Measurements from ENCODE around the gene PLCH2.

PLCH2 gene

DNA sequence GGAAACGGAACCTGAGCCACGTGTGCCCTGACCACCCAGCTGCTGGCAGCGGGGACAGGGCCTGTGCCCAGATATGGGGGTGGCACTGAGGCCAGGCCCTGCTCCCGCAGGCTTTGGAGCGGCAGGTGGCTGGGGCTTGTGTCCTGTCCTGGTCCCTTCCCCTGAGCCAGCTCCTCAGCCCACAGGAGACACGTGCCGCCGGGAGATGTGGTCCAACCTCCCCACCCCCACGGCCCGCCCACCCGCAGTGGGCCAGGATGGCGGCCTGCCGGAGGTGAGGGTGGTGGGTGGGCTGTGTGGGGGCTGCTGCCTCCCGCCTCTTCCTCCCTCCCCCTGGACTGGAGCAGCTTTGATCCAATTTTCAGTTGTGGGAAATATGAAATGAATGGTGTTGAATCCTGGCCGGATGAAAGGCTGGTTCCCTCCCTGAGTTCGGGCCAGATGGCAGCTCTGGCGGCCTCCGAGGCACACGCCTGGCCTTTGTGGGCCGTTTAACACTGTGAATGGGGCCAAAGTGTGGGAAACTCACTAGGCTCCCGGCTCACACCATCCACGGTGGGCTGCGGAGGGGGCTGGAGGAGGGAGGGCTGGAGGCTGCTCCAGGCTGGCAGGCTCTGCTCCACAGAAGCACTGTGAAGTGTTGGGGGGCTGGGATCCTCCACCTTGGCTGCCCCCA, 56.5 kb downstream of the PLCH2 start:
- no peak for DNase-seq

DNA sequence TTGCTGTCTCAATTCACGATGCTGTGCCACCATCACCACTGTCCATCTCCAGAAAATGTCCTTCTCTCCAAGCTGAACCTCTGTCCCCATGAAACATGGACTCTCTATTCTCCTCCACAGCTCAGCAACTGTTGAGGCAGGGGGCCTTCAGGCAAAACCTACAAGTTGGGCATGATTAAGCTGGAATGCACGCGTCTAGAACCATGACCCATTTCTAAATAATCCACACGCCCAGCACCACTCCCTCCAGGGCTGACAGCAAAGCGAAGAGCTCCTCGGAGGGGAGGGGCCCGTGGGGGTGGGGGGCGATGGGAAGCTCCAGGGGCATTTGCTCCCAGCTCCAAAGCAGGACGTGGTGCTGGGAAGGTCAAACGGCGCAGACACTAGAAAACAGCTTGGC, 57.3 kb downstream of the PLCH2 start:
- DNase-seq = no peak

DNA sequence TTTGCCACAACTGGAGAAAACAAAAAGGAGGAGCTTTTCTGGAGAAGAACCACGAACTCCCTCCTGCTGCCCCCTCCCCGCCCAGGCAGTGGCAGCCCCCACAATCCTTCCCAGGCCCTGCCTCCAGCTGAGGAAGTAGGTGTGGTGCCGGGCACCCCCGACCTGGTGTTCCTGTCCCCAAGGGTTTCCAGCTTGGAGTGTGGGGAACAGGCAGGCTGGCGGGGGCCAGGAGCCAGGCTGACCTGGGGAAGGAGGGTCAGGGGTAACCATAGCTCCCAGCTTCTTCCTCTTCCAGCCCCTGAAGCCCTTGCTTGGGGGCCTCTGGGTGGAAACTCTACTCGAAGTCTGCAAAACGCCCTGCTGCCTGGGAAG, 58.2 kb downstream of the PLCH2 start:
- DNase-seq = no peak

DNA sequence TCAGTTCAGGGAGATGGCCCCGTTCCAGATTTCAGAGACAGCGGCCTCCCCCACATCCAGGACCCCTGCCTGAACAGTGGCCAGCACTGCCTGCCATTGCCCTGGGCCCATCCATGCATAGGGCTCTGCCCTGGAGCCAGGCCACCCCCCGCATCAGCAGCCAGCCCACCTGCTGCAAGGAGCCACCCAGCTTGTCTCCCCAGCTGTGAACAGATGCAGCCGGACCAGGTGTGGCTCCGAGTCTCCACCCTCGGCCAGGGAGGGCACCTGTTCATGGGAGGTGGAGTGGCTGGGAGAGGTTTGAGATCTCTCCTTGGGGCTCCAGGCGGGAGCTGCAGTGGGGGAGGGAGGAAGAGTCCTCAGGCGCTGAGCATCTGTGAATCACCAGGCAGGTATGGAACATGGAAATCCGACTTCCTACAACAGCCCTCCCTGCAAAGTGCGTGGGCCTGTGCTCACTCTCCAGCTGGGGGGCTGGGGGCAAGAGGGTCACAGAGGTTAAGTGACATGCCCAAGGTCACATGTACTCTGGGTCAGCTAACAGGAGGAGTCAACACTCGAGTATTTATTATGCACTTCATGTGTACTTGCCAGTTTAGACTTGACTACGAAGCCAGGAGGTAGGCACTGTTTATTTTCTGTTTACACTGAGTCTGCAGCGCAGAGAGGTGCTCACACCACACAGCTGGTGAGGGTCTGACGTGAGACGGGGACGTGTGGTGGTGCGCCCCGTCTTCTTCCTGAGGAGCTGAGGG, 58.8 kb downstream of the PLCH2 start:
- DNase-seq = no peak

DNA sequence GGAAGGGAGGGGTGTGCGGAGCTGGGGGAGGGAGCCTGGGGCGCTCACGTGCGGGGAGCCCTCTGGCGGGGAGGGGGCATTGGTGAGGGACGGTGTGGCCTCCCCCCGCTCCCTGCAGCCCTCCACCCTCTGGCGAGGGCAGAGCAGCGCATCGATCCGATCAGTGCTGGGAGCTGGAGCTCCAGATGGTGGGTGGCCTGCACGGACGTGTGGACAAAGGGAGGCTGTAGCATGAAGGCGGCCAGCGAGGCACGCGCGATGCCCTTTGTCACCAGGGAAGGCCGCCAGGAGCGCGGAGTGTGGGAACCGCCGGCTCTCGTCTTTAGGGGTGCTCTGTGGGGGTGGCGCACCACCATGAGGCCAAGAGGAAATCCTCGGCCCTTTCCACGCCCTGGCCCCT, 59.4 kb downstream of the PLCH2 start:
- no peak for DNase-seq

DNA sequence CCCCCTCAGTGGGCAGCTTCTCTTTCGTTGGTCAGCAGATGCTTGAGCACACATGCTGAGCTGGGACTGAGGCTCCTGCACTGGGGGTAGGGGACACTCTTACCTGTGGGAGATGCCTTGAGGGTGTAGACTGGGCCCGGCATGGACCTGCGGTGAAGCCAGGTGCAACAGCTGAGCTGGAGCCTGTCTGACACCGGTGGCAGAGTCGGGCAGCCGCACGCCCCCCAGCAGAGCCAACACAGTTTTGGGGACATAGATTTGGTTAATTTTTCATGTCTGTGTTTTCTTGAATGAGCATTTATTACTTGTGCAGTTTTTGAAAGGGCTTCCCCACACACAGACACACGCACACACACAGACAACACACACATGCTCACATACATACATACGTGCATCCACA, 59.9 kb downstream of the PLCH2 start:
- DNase-seq = no peak

DNA sequence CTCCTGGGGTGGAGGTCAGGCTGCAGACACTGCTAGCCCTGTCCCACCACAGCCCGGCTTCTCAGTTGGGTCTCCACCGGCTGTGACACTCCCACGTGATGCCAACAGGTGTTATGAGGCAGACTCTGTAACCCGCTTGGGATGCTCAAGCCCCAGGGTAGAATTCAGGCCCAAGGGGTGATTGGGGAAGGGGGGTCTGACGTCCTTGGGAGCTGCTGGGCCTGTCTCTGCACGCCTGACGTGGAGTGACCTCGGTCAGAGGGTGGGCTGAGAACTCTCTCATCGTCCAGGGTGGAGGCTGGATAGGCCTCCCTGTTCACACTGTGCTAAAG, 61.7 kb downstream of the PLCH2 start:
- DNase-seq = no peak

DNA sequence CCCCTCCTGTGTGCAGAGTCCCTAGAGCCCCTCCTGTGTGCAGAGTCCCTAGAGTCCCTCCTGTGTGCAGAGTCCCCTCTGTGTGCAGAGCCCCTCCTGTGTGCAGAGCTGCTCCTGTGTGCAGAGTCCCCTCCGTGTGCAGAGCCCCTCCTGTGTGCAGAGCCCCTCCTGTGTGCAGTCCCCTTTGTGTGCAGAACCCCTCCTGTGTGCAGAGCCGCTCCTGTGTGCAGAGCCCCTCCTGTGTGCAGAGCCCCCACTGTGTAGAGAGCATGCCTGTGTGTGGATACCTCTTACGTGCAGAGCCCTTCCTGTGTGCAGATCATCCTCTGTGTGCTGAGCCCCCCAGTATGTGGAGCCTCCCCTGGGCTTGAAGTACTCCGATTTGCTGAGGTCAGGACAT, 62.3 kb downstream of the PLCH2 start:
- DNase-seq = no peak

DNA sequence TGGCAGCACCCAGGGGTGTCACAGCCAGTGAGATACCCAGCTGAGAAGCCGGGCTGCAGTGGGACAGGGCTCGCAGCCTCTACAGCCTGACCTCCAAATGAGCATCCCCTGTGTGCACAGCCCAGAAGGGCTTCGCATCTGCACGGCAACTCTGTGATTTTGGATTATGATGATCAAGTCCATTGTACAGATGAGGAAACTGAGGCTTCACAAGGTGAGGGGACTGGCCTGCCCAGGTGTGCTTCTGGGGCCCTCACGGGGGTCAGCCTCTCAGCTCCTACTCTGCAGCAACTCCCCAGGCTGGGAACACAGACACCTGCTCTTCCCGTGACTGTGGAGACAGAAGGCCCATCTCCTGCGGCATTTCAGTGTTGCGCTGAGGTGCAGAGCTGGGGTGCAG, 62.8 kb downstream of the PLCH2 start:
- no peak for DNase-seq

DNA sequence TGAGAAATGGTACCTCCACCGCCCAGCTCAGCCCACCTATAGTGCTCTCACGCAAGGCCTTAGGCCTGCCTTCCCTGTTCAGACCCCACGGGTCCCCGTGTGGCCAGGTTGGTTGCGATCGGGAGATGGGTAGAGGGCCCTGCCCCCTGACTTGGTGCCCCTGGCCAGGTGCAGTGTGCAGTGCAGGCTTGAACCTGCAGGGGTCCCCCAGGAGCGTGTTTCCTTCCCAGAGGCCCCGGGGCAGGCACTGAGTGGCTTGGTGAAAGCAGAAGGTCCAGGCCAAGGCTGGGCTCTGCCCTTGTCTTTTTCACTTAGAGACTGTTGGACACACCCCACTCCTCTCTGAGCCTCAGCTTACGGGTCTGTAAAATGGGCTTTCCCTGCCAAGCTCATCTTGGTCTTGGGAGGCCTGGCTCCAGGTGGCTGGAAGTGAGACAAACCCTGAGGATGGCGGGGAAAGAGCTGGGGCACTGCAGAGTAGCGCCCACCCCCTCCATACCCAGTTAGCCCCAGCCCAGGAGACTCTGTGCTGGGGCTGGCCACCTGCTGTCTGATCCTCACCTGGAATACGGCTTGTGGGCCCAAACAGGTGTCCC, 63.3 kb downstream of the PLCH2 start:
- peak; percentile 39 for DNase-seq

DNA sequence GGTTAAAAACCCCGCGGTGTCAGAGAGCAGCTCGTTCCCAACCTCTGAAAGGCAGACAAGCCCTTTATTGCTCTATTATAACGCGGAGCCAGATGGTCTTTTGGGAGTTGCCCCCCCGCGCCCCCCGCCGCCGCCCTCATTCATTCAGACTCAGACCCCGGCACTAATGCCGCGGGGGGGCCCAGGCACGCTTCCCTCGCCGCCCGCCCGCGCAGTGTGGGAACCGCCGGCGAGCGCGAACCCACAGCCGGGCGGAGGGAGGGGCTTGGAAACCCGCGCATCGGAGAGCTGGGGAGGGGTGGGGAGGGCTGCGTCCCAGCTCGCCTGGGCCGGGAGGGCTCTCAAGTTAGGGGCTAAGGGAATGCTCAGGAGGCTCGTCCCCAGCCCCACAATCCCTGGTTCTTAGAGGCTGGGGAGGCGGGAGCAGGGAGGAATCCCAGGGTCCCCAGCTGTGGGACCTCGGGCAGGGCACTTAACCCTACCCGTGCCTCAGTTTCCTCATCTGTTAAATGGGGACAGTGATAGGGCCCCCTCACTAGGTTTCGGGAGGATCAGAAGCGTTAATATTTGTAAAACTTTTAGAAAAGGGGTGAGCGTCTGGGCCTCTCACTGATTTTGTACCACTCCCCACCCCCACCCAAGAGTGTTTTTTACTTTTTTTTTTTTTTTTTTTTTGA, 64.9 kb downstream of the PLCH2 start:
- DNase-seq = peak; percentile 14

DNA sequence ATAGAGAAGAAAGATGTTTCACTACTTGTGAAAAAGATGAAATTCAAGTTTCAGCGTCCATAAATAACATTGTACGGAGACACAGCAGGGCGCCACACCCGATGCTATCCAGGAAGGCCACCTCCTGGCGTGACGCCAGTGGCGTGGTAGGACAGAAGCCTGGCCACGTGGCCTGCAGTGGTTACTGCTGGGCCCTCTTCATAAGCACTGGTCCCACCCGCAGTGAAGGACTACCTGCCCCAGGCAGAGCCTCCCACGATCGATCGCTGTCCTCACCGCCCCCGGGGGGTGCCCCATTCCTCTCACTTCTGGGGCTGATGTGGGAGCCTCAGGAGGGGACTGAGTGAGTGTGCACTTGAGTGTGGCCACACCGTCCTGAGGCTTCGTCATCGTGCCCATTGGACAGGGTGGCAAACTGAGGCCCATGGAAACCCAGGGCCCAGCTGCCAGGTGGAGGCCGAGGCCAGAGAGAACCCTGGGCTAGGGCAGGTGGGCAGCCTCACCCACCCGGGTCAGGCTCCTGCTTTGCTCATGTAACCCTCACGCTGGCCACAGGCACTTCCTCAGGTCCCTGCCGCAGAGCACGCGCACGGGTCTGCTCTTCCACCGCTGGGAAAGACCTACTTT, 65.6 kb downstream of the PLCH2 start:
- DNase-seq = no peak

DNA sequence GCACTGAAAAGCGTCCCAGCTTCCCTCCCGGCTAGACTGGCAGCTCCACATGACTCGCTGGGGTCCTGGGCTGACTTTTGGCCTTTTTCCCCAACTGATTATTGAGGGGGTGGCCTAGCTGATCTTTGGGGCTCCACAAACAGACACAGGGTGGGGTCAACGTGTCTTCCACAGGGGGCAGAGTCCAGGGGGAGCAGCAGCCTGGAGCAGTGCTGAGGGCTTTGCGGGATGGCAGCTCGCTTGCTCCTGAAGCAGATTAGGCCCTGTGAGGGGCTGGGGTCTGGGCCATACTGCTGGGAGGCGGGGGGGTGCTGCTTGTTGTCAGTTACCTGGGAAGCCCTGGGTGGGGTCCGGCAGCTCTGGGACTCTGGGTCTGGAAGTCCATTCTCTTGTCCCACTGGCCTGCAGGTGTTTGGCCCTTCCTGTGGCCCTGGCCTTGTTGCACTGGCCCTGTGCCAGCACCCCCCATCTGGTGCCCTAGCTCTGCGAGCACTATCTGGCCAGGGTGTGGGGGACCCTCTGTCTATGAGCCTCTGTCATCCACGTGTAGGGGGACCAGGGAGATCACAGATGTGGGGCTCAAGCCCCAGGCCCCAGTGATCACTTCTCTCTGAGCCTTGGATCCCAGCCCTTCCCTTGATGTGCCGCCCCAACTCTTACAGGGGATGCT, 66.3 kb downstream of the PLCH2 start:
- no peak for DNase-seq

DNA sequence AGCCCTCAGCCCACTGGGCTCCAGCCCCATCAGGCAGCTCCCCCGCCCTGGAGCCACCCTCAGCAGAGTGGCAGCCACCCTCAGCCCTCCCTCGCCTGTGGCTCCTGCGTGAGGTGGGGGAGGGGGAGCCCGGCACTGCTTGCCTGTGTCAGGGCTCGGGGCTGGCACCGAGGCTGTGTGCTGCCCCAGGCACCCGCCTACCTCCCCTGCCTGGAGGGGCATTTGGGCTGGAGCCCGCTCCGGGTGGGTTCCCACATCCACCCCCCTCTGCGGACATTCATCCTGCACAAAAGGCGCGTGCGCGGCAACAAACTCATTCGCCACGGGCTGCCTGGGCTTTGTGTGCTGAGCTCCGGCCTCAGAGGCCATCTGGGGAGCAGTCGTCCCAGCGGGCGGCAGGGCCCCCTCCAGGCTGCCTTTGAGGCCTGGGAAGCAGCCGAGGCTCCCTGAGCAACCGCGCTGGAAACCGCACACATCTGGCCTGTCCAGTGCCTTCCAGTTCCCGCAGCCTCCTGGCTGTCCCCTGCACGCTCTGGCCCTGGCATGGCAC, 67.5 kb downstream of the PLCH2 start:
- DNase-seq = peak; percentile 53

DNA sequence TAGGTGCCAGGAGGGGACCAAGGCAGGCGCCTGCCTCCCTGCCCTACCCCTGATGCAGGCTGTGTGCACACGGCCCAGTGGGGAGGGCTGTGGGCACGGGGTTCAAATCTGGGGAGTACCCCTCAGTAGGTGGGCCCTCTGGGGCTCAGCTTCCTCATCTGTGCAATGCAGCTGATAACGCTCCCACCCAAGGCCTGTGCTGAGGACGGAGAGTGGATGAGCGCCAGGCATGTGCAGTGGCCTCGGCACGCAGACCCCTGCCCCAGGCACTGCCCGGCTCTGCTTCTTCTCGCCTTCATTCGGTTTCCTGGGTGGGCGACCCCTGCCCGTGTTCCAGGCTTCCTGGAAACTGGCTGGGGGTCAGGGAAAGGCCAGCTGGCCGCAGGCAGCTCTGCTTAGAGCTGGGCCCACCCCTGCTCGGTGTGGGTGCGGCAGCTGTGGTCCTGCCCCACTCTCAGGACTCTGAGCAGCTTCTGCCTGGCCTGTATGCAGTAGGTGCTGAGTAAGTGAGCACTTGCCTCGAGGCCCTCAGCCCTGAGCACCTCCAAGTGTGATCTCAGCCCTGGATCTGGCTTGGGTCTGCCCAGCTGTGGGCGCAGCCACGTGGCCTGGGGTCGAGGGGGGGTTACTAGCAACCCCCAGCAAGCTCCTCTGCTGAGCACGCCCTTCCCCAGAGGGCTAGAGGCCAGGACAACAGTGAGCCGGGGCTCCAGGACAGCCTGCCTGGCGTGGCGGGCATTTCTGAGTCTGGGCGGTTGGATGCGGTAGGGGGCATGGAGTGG, 68.2 kb downstream of the PLCH2 start:
- DNase-seq = no peak

DNA sequence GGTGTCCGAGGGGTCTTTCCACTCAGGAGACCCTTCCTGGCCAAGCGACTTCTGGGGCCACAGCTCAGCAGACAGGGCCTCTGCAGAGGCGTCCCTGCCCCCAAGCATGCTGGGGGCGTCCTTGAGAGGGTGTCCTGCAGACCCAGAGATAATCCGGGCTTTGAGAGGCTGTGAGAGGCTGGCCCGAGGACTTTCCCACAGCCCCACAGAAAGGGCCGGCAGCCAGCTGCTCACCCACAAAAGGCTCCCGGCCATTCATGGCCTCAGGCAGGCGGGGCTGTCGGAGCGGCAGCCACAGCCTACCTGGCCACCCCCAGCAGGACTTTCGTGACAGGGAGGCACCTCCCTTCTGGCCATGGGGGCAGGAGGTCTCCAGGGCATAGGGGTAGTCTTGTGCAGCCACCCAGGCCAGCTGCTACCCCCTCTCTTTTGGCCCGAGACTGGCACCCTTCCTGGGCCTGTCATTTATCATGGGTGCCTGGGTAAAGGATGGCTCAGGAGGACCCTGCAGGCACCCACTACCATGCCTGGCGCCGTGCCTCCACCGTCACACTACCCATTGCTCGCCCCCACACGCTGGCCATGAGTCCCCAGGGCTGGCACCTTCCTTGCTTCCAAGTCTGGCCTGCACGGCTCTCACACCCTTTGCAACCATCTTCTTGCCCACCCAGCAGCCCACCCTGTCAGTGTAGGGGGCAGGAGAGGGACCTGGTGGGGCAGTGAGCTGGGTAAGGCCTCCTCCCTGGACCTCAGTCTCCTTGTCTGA, 69.0 kb downstream of the PLCH2 start:
- no peak for DNase-seq

DNA sequence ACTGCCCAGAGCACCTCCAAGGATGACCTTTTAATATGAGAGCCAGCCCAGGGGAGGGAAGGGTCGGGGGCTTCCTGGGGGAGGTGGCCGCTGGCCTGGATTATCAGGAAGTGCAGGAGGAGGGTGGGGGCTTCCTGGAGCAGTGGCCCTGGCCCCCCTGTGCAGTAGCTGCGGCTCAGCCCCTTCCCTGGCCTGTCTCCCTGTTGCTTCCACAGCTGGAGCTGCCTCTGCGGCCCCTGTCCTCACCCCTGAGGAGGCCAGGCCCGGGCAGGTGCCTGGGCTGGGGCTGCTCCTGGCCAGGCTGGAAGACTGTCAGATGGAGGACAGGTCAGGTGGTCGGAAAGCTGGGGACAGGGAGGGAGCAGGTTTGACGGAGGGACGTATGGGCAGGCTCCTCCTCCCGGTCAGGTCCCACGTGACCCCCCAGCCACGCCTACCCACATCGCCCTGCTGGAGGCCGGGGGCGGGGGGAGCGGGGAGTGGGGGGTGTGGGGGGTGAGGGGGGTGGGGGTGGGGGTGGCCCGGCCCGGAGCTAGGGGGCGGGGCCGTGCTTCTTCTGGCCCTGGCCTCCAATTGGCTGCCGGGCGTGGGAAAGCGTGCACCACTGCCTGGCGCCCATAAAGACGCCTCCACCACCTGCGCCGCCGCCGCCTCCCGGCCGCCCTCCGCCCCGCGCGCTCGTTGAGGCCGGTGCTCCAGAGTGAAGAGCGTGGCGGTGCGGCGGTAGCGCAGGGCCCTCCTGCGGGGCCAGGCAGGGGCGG, 69.8 kb downstream of the PLCH2 start:
- peak; percentile 95 for DNase-seq

DNA sequence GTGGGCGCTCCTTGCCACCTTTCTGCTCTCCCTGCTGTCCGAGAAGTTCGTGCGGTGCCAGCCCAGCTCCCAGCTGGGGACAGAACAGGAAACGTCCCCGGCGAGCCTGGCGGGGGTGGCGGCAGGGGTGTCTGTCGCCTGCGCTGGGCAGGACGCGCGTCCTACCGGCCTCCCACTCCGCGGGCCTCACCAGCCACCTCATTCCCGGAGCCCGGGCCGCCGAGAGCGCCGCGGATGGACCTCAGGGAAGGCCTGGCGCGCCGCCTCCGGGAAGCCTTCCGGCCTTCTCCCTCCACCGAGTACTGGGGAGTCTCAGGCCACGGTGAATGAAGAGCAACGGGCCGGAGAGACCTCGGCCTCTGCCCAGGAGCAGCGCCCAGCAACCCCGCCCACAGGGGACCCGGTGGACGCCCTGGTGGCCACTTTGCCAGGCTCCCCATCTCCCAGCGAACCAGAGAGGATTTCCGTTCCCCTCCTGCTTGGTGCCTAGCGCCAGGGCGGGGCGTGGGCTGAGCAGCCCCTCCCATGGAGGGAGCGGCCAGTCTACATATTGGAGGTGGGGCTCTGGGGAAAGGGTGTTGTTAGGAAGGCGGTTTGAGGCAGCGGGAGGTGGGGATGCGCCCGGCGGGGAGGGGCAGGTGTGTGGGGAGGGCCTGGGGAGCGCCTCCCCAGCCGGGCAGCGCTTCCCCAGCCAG, 70.6 kb downstream of the PLCH2 start:
- DNase-seq = peak; percentile 90

Data from CD4-positive, alpha-beta T cell treated with Interleukin-12 subunit alpha and Interleukin-12 subunit beta, for 1 hour (primary cell).